Endothelial cell of umbilical vein (primary cell): ENCODE results near the gene TDO2. TPM values are rescaled to one million over a fixed set of nuclear protein-coding genes. Genes with fewer than 3 reads are reported as not detected.

Experiments used
- BruUV-seq: library from RNA; stranded (reverse); fragments of 400-500 nt; replicated peaks from 2 replicates; lab custom pipeline; 2021; lab: Mats Ljungman, UMichigan
- CTCF ChIA-PET: fragments of 300-600, 350-600 bp; sonication (Branson Sonifier 250); formaldehyde crosslinking; loops from one replicate; lab custom pipeline; 2021; ENCODE audit warnings: antibody characterized with exemption, inconsistent platforms; lab: Charles Lee
- POLR2A ChIA-PET: fragments of 300-600, 350-600 bp; sonication (Branson Sonifier 250); formaldehyde crosslinking; loops from one replicate; lab custom pipeline; 2021; ENCODE audit warnings: antibody characterized with exemption, inconsistent platforms; lab: Charles Lee
- DNase-seq: peaks from one replicate; pipeline ENCODE4 v3.0.0-alpha.2; 2011; ENCODE audit warnings: low read depth, low spot score
- FAIRE-seq: peaks from 2 replicates; lab custom pipeline; 2011; peaks lifted over from hg19 to GRCh38; lab: Jason Lieb, UNC
- H2AFZ ChIP-seq: 2 replicates; pipeline ENCODE4 v1.6.0; 2012; ENCODE audit warnings: low read depth, low read length, control low read depth, inconsistent platforms
- H3K27ac ChIP-seq: 2 replicates; pipeline ENCODE4 v1.5.1; 2011; ENCODE audit warnings: low read depth, mild to moderate bottlenecking, control low read depth, low read length, moderate library complexity; ENCODE audit not compliant: insufficient read depth
- H3K27me3 ChIP-seq, 2 experiments: 2 replicates each; pipeline versions ENCODE4 v1.6.0 to v1.6.1; 2011; ENCODE audit warnings: low read length in 2 of 2, mixed read lengths in 1 of 2; ENCODE audit not compliant: control insufficient read depth in 2 of 2, insufficient read depth in 2 of 2
- H3K36me3 ChIP-seq, 2 experiments: 2 replicates in 1 of 2; 3 replicates in 1 of 2; pipeline ENCODE4 v1.5.1; 2011; ENCODE audit warnings: low read length in 2 of 2, mild to moderate bottlenecking in 1 of 2, moderate library complexity in 1 of 2; ENCODE audit not compliant: control insufficient read depth in 2 of 2, insufficient read depth in 2 of 2; ENCODE audit errors: extremely low read depth in 1 of 2
- H3K4me1 ChIP-seq: 3 replicates; pipeline ENCODE4 v1.5.1; 2011; ENCODE audit warnings: mild to moderate bottlenecking, low read length; ENCODE audit not compliant: control insufficient read depth, insufficient read depth; ENCODE audit errors: extremely low read depth
- H3K4me2 ChIP-seq: 2 replicates; pipeline ENCODE4 v1.6.1; 2011; ENCODE audit warnings: low read length, control low read depth, mixed read lengths; ENCODE audit not compliant: insufficient read depth
- H3K4me3 ChIP-seq, 3 experiments: fragments of 200-600 bp in 1 of 3; sonication (generic), shearing (Covaris generic) in 1 of 3; replicated peaks in 1 of 3; 2 replicates each; pipeline ENCODE4 v1.5.1; 2011 to 2016; ENCODE audit warnings: control low read depth in 3 of 3, low read length in 3 of 3, mild to moderate bottlenecking in 2 of 3, inconsistent platforms in 1 of 3, low read depth in 1 of 3, moderate library complexity in 1 of 3; ENCODE audit not compliant: insufficient read depth in 1 of 3
- H3K79me2 ChIP-seq: 2 replicates; pipeline ENCODE4 v1.6.0; 2012; ENCODE audit warnings: low read length, inconsistent platforms; ENCODE audit not compliant: control insufficient read depth, insufficient read depth
- H3K9ac ChIP-seq: replicated peaks from 2 replicates; pipeline ENCODE3; 2011; ENCODE audit warnings: low read length, control low read depth; ENCODE audit not compliant: insufficient read depth; ENCODE audit errors: extremely low read depth
- H3K9me1 ChIP-seq: replicated peaks from 3 replicates; pipeline ENCODE4 v1.6.0; 2011; ENCODE audit warnings: mild to moderate bottlenecking, low read length; ENCODE audit not compliant: control insufficient read depth, insufficient read depth; ENCODE audit errors: extremely low read depth
- H3K9me3 ChIP-seq: replicated peaks from 2 replicates; pipeline ENCODE4 v1.5.1; 2012; ENCODE audit warnings: low read length, inconsistent platforms; ENCODE audit not compliant: control insufficient read depth, insufficient read depth
- H4K20me1 ChIP-seq: replicated peaks from 2 replicates; pipeline ENCODE3; 2011; ENCODE audit warnings: mild to moderate bottlenecking, low read length; ENCODE audit not compliant: control insufficient read depth, insufficient read depth; ENCODE audit errors: extremely low read depth
- CTCF ChIP-seq, 2 donors: IDR thresholded peaks; 1 replicate in 1 of 2; 2 replicates in 1 of 2; pipeline ENCODE4 v1.5.1; 2011; ENCODE audit warnings: low read length in 2 of 2, mild to moderate bottlenecking in 2 of 2, moderate library complexity in 2 of 2, control low read depth in 1 of 2, inconsistent platforms in 1 of 2, low read depth in 1 of 2; ENCODE audit not compliant: insufficient read depth in 1 of 2; ENCODE audit errors: extremely low read depth in 1 of 2
- EZH2 ChIP-seq: IDR thresholded peaks from 2 replicates; pipeline ENCODE4 v1.6.1; 2012; ENCODE audit warnings: borderline replicate concordance, low read depth, mild to moderate bottlenecking, moderate library complexity, low read length, inconsistent platforms; ENCODE audit not compliant: severe bottlenecking
- FOS ChIP-seq: IDR thresholded peaks from 2 replicates; pipeline ENCODE4 v1.6.1; 2011; ENCODE audit warnings: mild to moderate bottlenecking, low read length, moderate library complexity, borderline replicate concordance; ENCODE audit not compliant: insufficient read depth
- GATA2 ChIP-seq: IDR thresholded peaks from 2 replicates; pipeline ENCODE4 v1.7.0; 2011; ENCODE audit warnings: low read depth, mild to moderate bottlenecking, moderate library complexity, mixed read lengths, low read length; ENCODE audit not compliant: insufficient read length, insufficient read depth
- JUN ChIP-seq: IDR thresholded peaks from 2 replicates; pipeline ENCODE4 v1.6.1; 2011; ENCODE audit warnings: borderline replicate concordance, low read depth; ENCODE audit not compliant: insufficient read length, insufficient read depth
- MYC ChIP-seq: IDR thresholded peaks from one replicate; pipeline ENCODE4 v1.6.1; 2011; ENCODE audit warnings: mild to moderate bottlenecking, low read depth, low read length
- POLR2A ChIP-seq: IDR thresholded peaks from 2 replicates; pipeline ENCODE4 v1.6.1; 2012; ENCODE audit warnings: low read depth, mild to moderate bottlenecking, control low read depth, low read length
- POLR2AphosphoS5 ChIP-seq: IDR thresholded peaks from 2 replicates; pipeline ENCODE4 v1.6.1; 2012; ENCODE audit warnings: low read depth, mild to moderate bottlenecking, control low read depth, low read length, moderate library complexity; ENCODE audit not compliant: insufficient read depth
- dilution Hi-C: fragments of 300-500 bp; cut with MboI; formaldehyde crosslinking; loops from one replicate; pipeline ENCODE4 v1.15.0; 2019; ENCODE audit warnings: low sequenced_read_pairs; ENCODE audit not compliant: extremely low pct_ligation_motif_present
- intact Hi-C: fragments of 100-400 bp; cut with micrococcal nuclease; formaldehyde crosslinking; loops from one replicate; pipeline ENCODE4 v1.10.0; 2022
- polyA plus RNA-seq, 4 experiments: library from polyadenylated mRNA; depleted of rRNA in 3 of 4; stranded (reverse) in 3 of 4; unstranded in 1 of 4; fragments of >200 nt; gene quantifications; 2 replicates each; pipeline versions ENCODE4 v1.2.1 to v1.2.3, GENCODE V29; 2011 to 2012; ENCODE audit warnings: missing spikeins in 1 of 4
- total RNA-seq: library from RNA; stranded (reverse); gene quantifications from 2 replicates; pipeline ENCODE4 v1.2.3, GENCODE V29; 2021
- TF ChIP-seq, protein P1 (sequence below): IDR thresholded peaks from 2 replicates; pipeline ENCODE4 v1.6.1; 2011; ENCODE audit not compliant: insufficient read depth, insufficient read length

Gene TDO2
- total and polyA plus RNA-seq, 2 donors (not counting 3 experiments of a cell fraction or from before 2014, with no cell fraction given) = not detected

- Histone ChIP-seq H3K27me3 (no peaks in the 10 kb centered on the region), H3K4me2 (no peak overlapping the region), H3K36me3 (no peaks in the 10 kb centered on the region), H3K4me3 (no peak overlapping the region), H2AFZ (no peak overlapping the region), H3K9me3 (no peaks in the 10 kb centered on the region), H3K27ac (no peak overlapping the region), H3K4me1 (no peaks in the 10 kb centered on the region), H3K9ac (no peak overlapping the region), H3K9me1 (no peaks in the 10 kb centered on the region), H3K79me2 (no peaks in the 10 kb centered on the region), H4K20me1 (no peaks in the 10 kb centered on the region)
- intact Hi-C loops = no loop called here
- DNase-seq (no peak), FAIRE-seq (no peak)
- TF ChIP-seq, protein P1, sequence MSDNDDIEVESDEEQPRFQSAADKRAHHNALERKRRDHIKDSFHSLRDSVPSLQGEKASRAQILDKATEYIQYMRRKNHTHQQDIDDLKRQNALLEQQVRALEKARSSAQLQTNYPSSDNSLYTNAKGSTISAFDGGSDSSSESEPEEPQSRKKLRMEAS = no peak
- TF ChIP-seq MYC = no peak
- no peak for TF ChIP-seq CTCF (IDR thresholded peaks at IDR 0.05; ENCODE audit: extremely low read depth in 1 of 2, insufficient read depth in 1 of 2, low read depth in 1 of 2, low read length in 2 of 2)
- TF ChIP-seq FOS = no peak
- TF ChIP-seq POLR2AphosphoS5 = no peak
- no peak for TF ChIP-seq POLR2A
- no peak for TF ChIP-seq GATA2
- no peak for TF ChIP-seq JUN
- TF ChIP-seq EZH2 = no peak
- dilution Hi-C loops = no loop called here
- ChIA-PET POLR2A (no interaction called here), CTCF (no interaction called here)
- no TSS peak for BruUV-seq
Observed at GRCh38 chr4:155879767-155880166, 23.7 kb upstream of the TDO2 start.
